Stimulated activated naive B cell treated with anti-CD40 and anti-IgM and Interleukin-4, amounts not matched to agents 10 μg/mL and 1 μg/mL and 100 μg/mL, for 72 hours (primary cell): ENCODE results near the gene MAP2K3.
"Not testable (repeated sequence)": the region's sequence is repeated elsewhere in the genome, so short reads cannot be mapped to it uniquely, and the experiment has no call there.

ENCODE experiments used
- ATAC-seq, 2 donors: fragments of 150-1000 bp; cut with Tn5 transposase; replicated peaks; 2 replicates each; pipeline ENCODE4 v1.10.0; 2021; ENCODE audit warnings: moderate library complexity in 1 of 2
- DNase-seq: peaks from one replicate; pipeline ENCODE4 v3.0.0; 2021
- H3K27ac Mint-ChIP-seq: one replicate; pipeline ENCODE4 v1.8.0; 2022; ENCODE audit warnings: mild to moderate bottlenecking, mixed read lengths
- H3K27me3 Mint-ChIP-seq, 2 donors: one replicate each; pipeline ENCODE4 v1.8.0; 2022; ENCODE audit warnings: mixed read lengths in 2 of 2
- H3K36me3 Mint-ChIP-seq, 2 donors: one replicate each; pipeline ENCODE4 v1.8.0; 2022; ENCODE audit warnings: mixed read lengths in 2 of 2, mild to moderate bottlenecking in 1 of 2
- H3K4me1 Mint-ChIP-seq, 2 donors: one replicate each; pipeline ENCODE4 v1.8.0; 2022; ENCODE audit warnings: mixed read lengths in 2 of 2, mild to moderate bottlenecking in 1 of 2
- H3K4me3 Mint-ChIP-seq, 2 donors: one replicate each; pipeline ENCODE4 v1.8.0; 2022; ENCODE audit warnings: mild to moderate bottlenecking in 2 of 2, mixed read lengths in 2 of 2, moderate library complexity in 1 of 2
- H3K9me3 Mint-ChIP-seq, 2 donors: one replicate each; pipeline ENCODE4 v1.8.0; 2022; ENCODE audit warnings: mixed read lengths in 2 of 2, mild to moderate bottlenecking in 1 of 2

MAP2K3 gene

GRCh38 chr17:21310766-21311602 lies 26.5 kb downstream of the MAP2K3 start:
- ATAC-seq = peak; percentile 54 to 61
- H3K9me3 Mint-ChIP-seq, H3K27me3 Mint-ChIP-seq, DNase-seq: not testable (repeated sequence)
- Mint-ChIP-seq H3K27ac (peak overlapping the region; percentile 60), H3K36me3 (peaks cover 32 to 52% of the 10 kb centered on the region in 2 donors), H3K4me3 (peak overlapping the region in 1 of 2 donors; percentile 43), H3K4me1 (peaks cover 8 to 16% of the 10 kb centered on the region in 2 donors)

- Mint-ChIP-seq H3K4me3 (no peak overlapping the region), H3K27me3 (no peaks in the 10 kb centered on the region), H3K36me3 (peaks cover 20 to 40% of the 10 kb centered on the region in 2 donors), H3K9me3 (peaks cover 4% of the 10 kb centered on the region in 2 donors), H3K27ac (no peak overlapping the region), H3K4me1 (peaks cover 11 to 16% of the 10 kb centered on the region in 2 donors)
- DNase-seq (no peak), ATAC-seq (no peak)
These were observed 28.8 kb downstream of the MAP2K3 start for GRCh38 chr17:21313320-21313719.

- H3K4me1 Mint-ChIP-seq = peaks cover 11 to 16% of the 10 kb centered on the region in 2 donors
- not testable (repeated sequence) for DNase-seq, H3K9me3 Mint-ChIP-seq, H3K27me3 Mint-ChIP-seq, ATAC-seq, H3K4me3 Mint-ChIP-seq, H3K27ac Mint-ChIP-seq
- peaks cover 17 to 35% of the 10 kb centered on the region in 2 donors for H3K36me3 Mint-ChIP-seq
These were observed 29.2 kb downstream of the MAP2K3 start for GRCh38 chr17:21313761-21314160.

GRCh38 chr17:21314261-21314664 lies 29.8 kb downstream of the MAP2K3 start:
- H3K27me3 Mint-ChIP-seq, H3K27ac Mint-ChIP-seq, H3K4me3 Mint-ChIP-seq, ATAC-seq, DNase-seq, H3K9me3 Mint-ChIP-seq: not testable (repeated sequence)
- H3K36me3 Mint-ChIP-seq = peaks cover 12 to 30% of the 10 kb centered on the region in 2 donors
- H3K4me1 Mint-ChIP-seq = peaks cover 11 to 16% of the 10 kb centered on the region in 2 donors

- not testable (repeated sequence) for H3K27me3 Mint-ChIP-seq, ATAC-seq, DNase-seq, H3K4me3 Mint-ChIP-seq, H3K27ac Mint-ChIP-seq, H3K9me3 Mint-ChIP-seq
- H3K36me3 Mint-ChIP-seq = peaks cover 10 to 28% of the 10 kb centered on the region in 2 donors
- H3K4me1 Mint-ChIP-seq = peaks cover 11 to 16% of the 10 kb centered on the region in 2 donors
These were observed 30.2 kb downstream of the MAP2K3 start for GRCh38 chr17:21314701-21315111.

- H3K4me1 Mint-ChIP-seq, H3K9me3 Mint-ChIP-seq, ATAC-seq, H3K27me3 Mint-ChIP-seq, H3K4me3 Mint-ChIP-seq, DNase-seq: not testable (repeated sequence)
- H3K36me3 Mint-ChIP-seq = peaks cover 4 to 21% of the 10 kb centered on the region in 2 donors
- H3K27ac Mint-ChIP-seq = peak overlapping the region; percentile 42
These were observed 30.9 kb downstream of the MAP2K3 start for GRCh38 chr17:21315246-21316000.

- H3K4me3 Mint-ChIP-seq, DNase-seq, H3K27ac Mint-ChIP-seq, H3K4me1 Mint-ChIP-seq, H3K27me3 Mint-ChIP-seq, H3K9me3 Mint-ChIP-seq: not testable (repeated sequence)
- peaks cover 0 to 15% of the 10 kb centered on the region in 2 donors for H3K36me3 Mint-ChIP-seq
- peak; percentile 83 to 89 for ATAC-seq
These were observed 31.8 kb downstream of the MAP2K3 start for GRCh38 chr17:21316212-21316886.

GRCh38 chr17:21316887-21317500 lies 32.5 kb downstream of the MAP2K3 start:
- not testable (repeated sequence) for H3K9me3 Mint-ChIP-seq, DNase-seq, H3K4me1 Mint-ChIP-seq, H3K27ac Mint-ChIP-seq, H3K27me3 Mint-ChIP-seq
- ATAC-seq = peak; percentile 34 to 38
- Mint-ChIP-seq H3K4me3 (peak overlapping the region in 1 of 2 donors; percentile 28), H3K36me3 (peaks cover 0 to 15% of the 10 kb centered on the region in 2 donors)

GRCh38 chr17:21317821-21318220 lies 33.3 kb downstream of the MAP2K3 start:
- peaks cover 0 to 12% of the 10 kb centered on the region in 2 donors for H3K36me3 Mint-ChIP-seq
- not testable (repeated sequence) for ATAC-seq, H3K4me1 Mint-ChIP-seq, H3K4me3 Mint-ChIP-seq, H3K27me3 Mint-ChIP-seq, H3K9me3 Mint-ChIP-seq, H3K27ac Mint-ChIP-seq, DNase-seq

- Mint-ChIP-seq H3K4me1 (peaks cover 9 to 13% of the 10 kb centered on the region in 2 donors), H3K36me3 (peaks cover 0 to 9% of the 10 kb centered on the region in 2 donors), H3K27ac (no peak overlapping the region), H3K27me3 (peaks cover 5% of the 10 kb centered on the region in 2 donors), H3K4me3 (no peak overlapping the region), H3K9me3 (peaks cover 0 to 4% of the 10 kb centered on the region in 2 donors)
- DNase-seq (no peak), ATAC-seq (no peak)
These were observed 33.9 kb downstream of the MAP2K3 start for GRCh38 chr17:21318439-21318838.

- not testable (repeated sequence) for H3K4me3 Mint-ChIP-seq, ATAC-seq, H3K27me3 Mint-ChIP-seq, H3K36me3 Mint-ChIP-seq, H3K27ac Mint-ChIP-seq, H3K9me3 Mint-ChIP-seq, DNase-seq
- H3K4me1 Mint-ChIP-seq = peaks cover 9 to 17% of the 10 kb centered on the region in 2 donors
These were observed 34.3 kb downstream of the MAP2K3 start for GRCh38 chr17:21318856-21319255.

- H3K9me3 Mint-ChIP-seq, DNase-seq, H3K27ac Mint-ChIP-seq, H3K4me3 Mint-ChIP-seq, H3K27me3 Mint-ChIP-seq, H3K36me3 Mint-ChIP-seq, ATAC-seq: not testable (repeated sequence)
- H3K4me1 Mint-ChIP-seq = peaks cover 9 to 17% of the 10 kb centered on the region in 2 donors
These were observed 34.7 kb downstream of the MAP2K3 start for GRCh38 chr17:21319256-21319655.

- H3K9me3 Mint-ChIP-seq, H3K27me3 Mint-ChIP-seq, ATAC-seq, H3K36me3 Mint-ChIP-seq, H3K27ac Mint-ChIP-seq, DNase-seq, H3K4me3 Mint-ChIP-seq: not testable (repeated sequence)
- peaks cover 9 to 17% of the 10 kb centered on the region in 2 donors for H3K4me1 Mint-ChIP-seq
These were observed 35.3 kb downstream of the MAP2K3 start for GRCh38 chr17:21319686-21320375.
